Measurements from ENCODE around the gene METTL16. TPM values are rescaled to one million over a fixed set of nuclear protein-coding genes. Genes with fewer than 3 reads are reported as not detected.
"Not testable (repeated sequence)": the region's sequence is repeated elsewhere in the genome, so short reads cannot be mapped to it uniquely, and the experiment has no call there.

The METTL16 gene
- total RNA-seq, 8 experiments from 2014 or later: 15.1 to 31.5 (median 20.3) TPM

GRCh38 chr17:2457913-2458312, 53.8 kb downstream of the METTL16 start:
- Histone ChIP-seq H3K4me1 (replicated peaks in 1 of 2) (no peaks in the 10 kb centered on the region), H3K4me3 (no peak overlapping the region), H3K27ac (no peak overlapping the region)
- ATAC-seq (replicated peaks in 6 of 8): no peak
- WGBS, 10 experiments: 86 to 100% (median 100%) methylated on average over 1 to 4 of the region's 4 CpGs; no CpG with 5 or more reads in 3 of the 10 experiments
- in situ Hi-C loops (cut with MboI; ENCODE audit: low pct_unique_long_range_greater_than_20kb in 2 of 9, low sequenced_read_pairs in 9 of 9, unreplicated experiment in 9 of 9): no loop called here

DNA sequence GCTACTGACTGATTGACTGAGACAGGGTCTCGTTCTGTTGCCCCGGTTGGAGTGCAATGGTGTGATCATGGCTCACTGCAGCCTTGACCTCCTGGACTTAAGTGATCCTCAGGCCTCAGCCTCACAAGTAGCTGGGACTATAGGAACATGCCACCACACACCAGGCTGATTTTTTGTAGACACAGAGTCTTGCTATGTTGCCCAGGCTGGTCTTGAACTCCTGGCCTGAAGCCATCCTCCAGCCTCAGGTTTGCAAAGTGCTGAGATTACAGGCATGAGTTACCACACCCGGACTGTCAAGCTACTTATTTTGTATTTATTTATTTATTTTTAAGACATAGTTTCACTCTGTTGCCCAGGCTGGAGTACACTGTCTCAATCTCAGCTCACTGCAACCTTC, 55.2 kb downstream of the METTL16 start:
- ATAC-seq (replicated peaks in 6 of 8): no peak
- Histone ChIP-seq H3K4me3 (no peak overlapping the region), H3K27ac (no peak overlapping the region), H3K4me1 (replicated peaks in 1 of 2) (no peaks in the 10 kb centered on the region)
- in situ Hi-C loops (cut with MboI; ENCODE audit: low pct_unique_long_range_greater_than_20kb in 2 of 9, low sequenced_read_pairs in 9 of 9, unreplicated experiment in 9 of 9): no loop called here
- 71 to 100% (median 90%) methylated on average over 1 to 3 of the region's 3 CpGs; no CpG with 5 or more reads in 4 of the 10 experiments for WGBS, 10 experiments

- H3K4me1 ChIP-seq (replicated peaks in 1 of 2): no peaks in the 10 kb centered on the region
- H3K27ac ChIP-seq: no peak overlapping the region
- in situ Hi-C loops (cut with MboI; ENCODE audit: low pct_unique_long_range_greater_than_20kb in 2 of 9, low sequenced_read_pairs in 9 of 9, unreplicated experiment in 9 of 9): no loop called here
- 80 to 100% (median 88%) methylated on average over 1 to 3 of the region's 3 CpGs for WGBS, 10 experiments
- ATAC-seq (replicated peaks in 6 of 8): no peak
- no peak overlapping the region for H3K4me3 ChIP-seq
These were observed 55.7 kb downstream of the METTL16 start for GRCh38 chr17:2455956-2456355.

GRCh38 chr17:2453866-2454265, 57.8 kb downstream of the METTL16 start:
- in situ Hi-C loops (cut with MboI; ENCODE audit: low pct_unique_long_range_greater_than_20kb in 2 of 9, low sequenced_read_pairs in 9 of 9, unreplicated experiment in 9 of 9): no loop called here
- 93 to 100% (median 97%) methylated on average over 2 to 3 of the region's 3 CpGs; no CpG with 5 or more reads in 1 of the 10 experiments for WGBS, 10 experiments

DNA sequence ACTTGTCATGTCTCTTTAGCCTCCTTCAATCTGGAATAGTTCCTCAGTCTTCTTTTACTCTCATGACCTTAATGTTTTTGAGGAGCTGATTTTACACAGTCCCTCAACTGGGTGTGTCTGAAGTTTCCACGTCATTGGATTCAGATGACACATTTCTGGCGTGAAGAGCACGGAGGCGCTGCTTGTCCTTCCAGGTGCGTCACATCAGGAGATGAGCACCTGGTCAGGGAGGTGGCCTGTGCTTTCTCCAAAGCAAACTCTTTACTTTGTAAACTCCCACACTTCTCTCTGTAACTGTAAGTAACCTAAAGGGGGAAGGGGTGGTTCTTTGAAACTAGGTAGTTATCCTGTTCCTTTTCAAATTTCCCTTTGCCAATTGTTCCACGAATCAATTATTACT, 58.4 kb downstream of the METTL16 start:
- 83 to 100% (median 93%) methylated on average over 1 to 6 of the region's 6 CpGs; no CpG with 5 or more reads in 2 of the 10 experiments for WGBS, 10 experiments
- in situ Hi-C loops (cut with MboI; ENCODE audit: low pct_unique_long_range_greater_than_20kb in 2 of 9, low sequenced_read_pairs in 9 of 9, unreplicated experiment in 9 of 9): no loop called here
- Histone ChIP-seq H3K27ac (no peak overlapping the region), H3K4me1 (replicated peaks in 1 of 2) (peaks cover 0 to 7% of the 10 kb centered on the region in 2 donors), H3K4me3 (no peak overlapping the region)
- no peak for ATAC-seq (replicated peaks in 6 of 8)

More at GRCh38 chr17:2453866-2454265, 57.8 kb downstream of the METTL16 start:
- H3K4me1 ChIP-seq (replicated peaks in 1 of 2): peaks cover 0 to 7% of the 10 kb centered on the region in 2 donors
- H3K27ac ChIP-seq: no peak overlapping the region
- H3K4me3 ChIP-seq: no peak overlapping the region
- ATAC-seq (replicated peaks in 6 of 8): no peak

DNA sequence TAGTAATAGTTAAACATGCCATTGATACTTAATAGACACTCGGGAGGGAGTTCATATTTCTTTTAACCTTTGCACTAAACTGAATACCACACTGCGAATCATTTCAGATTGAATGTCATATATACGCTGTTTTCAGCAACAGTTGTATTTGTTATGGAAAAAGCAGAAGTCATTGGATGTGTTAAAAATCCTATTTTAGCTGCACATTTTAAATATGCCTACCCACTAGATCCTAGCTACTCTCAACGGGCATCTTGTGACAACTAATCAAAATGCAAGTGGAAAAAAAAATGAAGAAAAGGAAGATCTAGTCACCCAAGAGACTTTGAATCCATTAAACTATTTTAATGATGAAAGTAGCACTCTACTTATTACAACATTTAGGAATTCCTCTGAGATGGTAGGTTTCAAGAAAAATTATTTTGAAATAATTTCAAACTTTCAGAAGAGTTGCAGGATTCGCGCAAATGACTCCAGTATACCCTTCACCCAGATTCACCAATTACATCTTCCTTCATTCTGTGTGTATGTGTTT, 59.4 kb downstream of the METTL16 start:
- H3K27ac ChIP-seq: no peak overlapping the region
- in situ Hi-C loops (cut with MboI; ENCODE audit: low pct_unique_long_range_greater_than_20kb in 2 of 9, low sequenced_read_pairs in 9 of 9, unreplicated experiment in 9 of 9): no loop called here
- WGBS, 10 experiments: 72 to 100% (median 84%) methylated on average over 1 to 6 of the region's 6 CpGs; no CpG with 5 or more reads in 1 of the 10 experiments
- H3K4me1 ChIP-seq (replicated peaks in 1 of 2): peaks cover 0 to 7% of the 10 kb centered on the region in 2 donors
- no peak overlapping the region for H3K4me3 ChIP-seq
- ATAC-seq (replicated peaks in 6 of 8): no peak

GRCh38 chr17:2450016-2450650, 61.6 kb downstream of the METTL16 start:
- Histone ChIP-seq H3K4me1 (replicated peaks in 1 of 2) (peaks cover 0 to 7% of the 10 kb centered on the region in 2 donors), H3K27ac (no peak overlapping the region), H3K4me3 (no peak overlapping the region)
- WGBS, 10 experiments: 60 to 100% (median 86%) methylated on average over 1 to 4 of the region's 5 CpGs
- no peak for ATAC-seq (replicated peaks in 6 of 8)
- in situ Hi-C loops (cut with MboI; ENCODE audit: low pct_unique_long_range_greater_than_20kb in 2 of 9, low sequenced_read_pairs in 9 of 9, unreplicated experiment in 9 of 9): no loop called here

DNA sequence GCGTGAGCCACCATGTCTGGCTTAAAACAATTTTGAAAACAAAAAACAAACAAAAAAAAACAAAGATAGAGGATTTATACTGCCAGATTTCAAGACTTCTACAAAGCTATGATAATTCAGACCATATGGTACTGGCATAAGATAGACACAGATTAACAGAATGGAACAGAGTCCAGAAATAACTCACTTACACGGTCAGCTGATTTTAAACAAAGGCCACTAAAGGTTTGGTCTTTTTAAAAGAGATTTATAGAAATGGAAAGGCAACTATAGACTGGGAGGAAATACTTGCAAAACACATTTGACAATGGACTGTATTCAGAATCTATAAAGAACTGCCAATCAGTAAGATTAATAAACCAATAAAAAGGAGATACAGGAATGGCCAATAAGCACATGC, 62.2 kb downstream of the METTL16 start:
- peaks cover 0 to 7% of the 10 kb centered on the region in 2 donors for H3K4me1 ChIP-seq (replicated peaks in 1 of 2)
- peak in 3 of 8 experiments; percentile 15 to 51 (median 35) for ATAC-seq (replicated peaks in 6 of 8)
- no peak overlapping the region for H3K4me3 ChIP-seq
- 25 to 100% (median 87%) methylated on average over 2 of the region's 2 CpGs for WGBS, 10 experiments
- no peak overlapping the region for H3K27ac ChIP-seq
- in situ Hi-C loops (cut with MboI; ENCODE audit: low pct_unique_long_range_greater_than_20kb in 2 of 9, low sequenced_read_pairs in 9 of 9, unreplicated experiment in 9 of 9): no loop called here

- H3K4me3 ChIP-seq; H3K4me1 ChIP-seq (replicated peaks in 1 of 2); in situ Hi-C loops (cut with MboI; ENCODE audit: low pct_unique_long_range_greater_than_20kb in 2 of 9, low sequenced_read_pairs in 9 of 9, unreplicated experiment in 9 of 9); H3K27ac ChIP-seq; ATAC-seq (replicated peaks in 6 of 8): not testable (repeated sequence)
- WGBS, 10 experiments: no CpG with 5 or more reads among the region's 29 CpGs
These were observed 64.2 kb downstream of the METTL16 start for GRCh38 chr17:2447479-2447878.

- no peak for ATAC-seq (replicated peaks in 6 of 8)
- peaks cover 11% of the 10 kb centered on the region in 2 donors for H3K4me1 ChIP-seq (replicated peaks in 1 of 2)
- in situ Hi-C loops (cut with MboI; ENCODE audit: low pct_unique_long_range_greater_than_20kb in 2 of 9, low sequenced_read_pairs in 9 of 9, unreplicated experiment in 9 of 9): no loop called here
- whole genome bisulfite sequencing, 10 experiments: 100% methylated on average over 1 of the region's 1 CpG; no CpG with 5 or more reads in 4 of the 10 experiments
- no peak overlapping the region for H3K4me3 ChIP-seq
- H3K27ac ChIP-seq: no peak overlapping the region
These were observed 66.0 kb downstream of the METTL16 start for GRCh38 chr17:2445638-2446037.

DNA sequence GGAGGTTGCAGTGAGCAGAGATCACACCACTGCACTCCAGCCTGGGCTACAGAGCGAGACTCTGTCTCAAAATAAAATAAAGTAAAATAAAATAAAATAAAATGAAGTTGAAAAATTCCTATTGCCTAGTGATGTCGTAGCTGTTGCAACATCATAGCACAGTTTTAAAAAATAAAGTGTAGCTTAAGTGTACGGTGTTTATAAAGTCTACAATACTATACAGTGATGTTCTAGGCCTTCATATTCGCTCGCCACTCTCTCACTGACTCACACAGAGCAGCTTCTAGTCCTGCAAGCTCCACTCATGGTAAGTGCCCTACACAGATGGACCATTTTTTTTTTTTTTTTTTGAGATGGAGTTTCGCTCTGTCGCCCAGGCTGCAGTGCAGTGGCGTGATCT, 67.3 kb downstream of the METTL16 start:
- H3K27ac ChIP-seq: no peak overlapping the region
- WGBS, 10 experiments: 90 to 100% (median 95%) methylated on average over 3 to 7 of the region's 8 CpGs; no CpG with 5 or more reads in 2 of the 10 experiments
- no peak overlapping the region for H3K4me3 ChIP-seq
- ATAC-seq (replicated peaks in 6 of 8): no peak
- in situ Hi-C loops (cut with MboI; ENCODE audit: low pct_unique_long_range_greater_than_20kb in 2 of 9, low sequenced_read_pairs in 9 of 9, unreplicated experiment in 9 of 9): no loop called here
- H3K4me1 ChIP-seq (replicated peaks in 1 of 2): peaks cover 3 to 11% of the 10 kb centered on the region in 2 donors

DNA sequence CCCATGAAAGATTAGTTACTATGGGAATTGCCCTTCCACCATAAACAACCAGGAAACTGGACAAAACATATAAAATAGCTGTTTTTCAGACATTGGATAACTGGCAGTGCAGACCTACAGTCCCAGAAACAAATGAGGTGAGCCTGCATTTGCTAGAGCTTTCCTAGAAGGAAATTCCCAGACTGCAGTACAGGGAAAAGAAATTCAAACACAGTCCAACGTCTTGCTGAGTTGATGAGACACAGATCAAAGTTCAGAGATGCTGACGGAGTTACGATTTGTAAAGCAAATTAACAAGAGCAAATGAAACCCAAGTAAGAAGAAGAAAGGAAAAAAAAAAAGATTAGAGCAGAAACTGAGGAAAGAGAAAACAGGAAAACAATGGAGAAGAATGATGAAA, 69.5 kb downstream of the METTL16 start:
- WGBS, 10 experiments: 0 to 78% (median 45%) methylated on average over 2 to 3 of the region's 3 CpGs
- H3K4me1 ChIP-seq (replicated peaks in 1 of 2): peaks cover 3 to 11% of the 10 kb centered on the region in 2 donors
- ATAC-seq (replicated peaks in 6 of 8): no peak
- no peak overlapping the region for H3K27ac ChIP-seq
- no peak overlapping the region for H3K4me3 ChIP-seq
- in situ Hi-C loops (cut with MboI; ENCODE audit: low pct_unique_long_range_greater_than_20kb in 2 of 9, low sequenced_read_pairs in 9 of 9, unreplicated experiment in 9 of 9): no loop called here

- no peak for ATAC-seq (replicated peaks in 6 of 8)
- in situ Hi-C loops (cut with MboI; ENCODE audit: low pct_unique_long_range_greater_than_20kb in 2 of 9, low sequenced_read_pairs in 9 of 9, unreplicated experiment in 9 of 9): no loop called here
- Histone ChIP-seq H3K4me1 (replicated peaks in 1 of 2) (peaks cover 12 to 17% of the 10 kb centered on the region in 2 donors), H3K27ac (no peak overlapping the region), H3K4me3 (no peak overlapping the region)
- 80 to 100% (median 94%) methylated on average over 1 to 4 of the region's 4 CpGs; no CpG with 5 or more reads in 1 of the 10 experiments for WGBS, 10 experiments
These were observed 70.8 kb downstream of the METTL16 start for GRCh38 chr17:2440930-2441329.

- 60 to 100% (median 100%) methylated on average over 1 to 4 of the region's 6 CpGs; no CpG with 5 or more reads in 3 of the 10 experiments for WGBS, 10 experiments
- H3K27ac ChIP-seq; ATAC-seq (replicated peaks in 6 of 8); H3K4me3 ChIP-seq; in situ Hi-C loops (cut with MboI; ENCODE audit: low pct_unique_long_range_greater_than_20kb in 2 of 9, low sequenced_read_pairs in 9 of 9, unreplicated experiment in 9 of 9): not testable (repeated sequence)
- H3K4me1 ChIP-seq (replicated peaks in 1 of 2): peaks cover 16 to 21% of the 10 kb centered on the region in 2 donors
These were observed 71.7 kb downstream of the METTL16 start for GRCh38 chr17:2439997-2440396.

Data from motor neuron (in vitro differentiated cells).